HEK293 (cell line): ENCODE results near the gene STK10.
"Not testable (repeated sequence)": the region's sequence is repeated elsewhere in the genome, so short reads cannot be mapped to it uniquely, and the experiment has no call there.

Experiments
- CTCF ChIA-PET: fragments of 350-600 bp; formaldehyde crosslinking; extraction: SDS; loops from one replicate; lab custom pipeline; 2021; ENCODE audit warnings: antibody characterized with exemption; lab: Yijun Ruan, JAX
- POLR2A ChIA-PET: fragments of 300-600 bp; formaldehyde crosslinking; extraction: SDS; loops from one replicate; lab custom pipeline; 2020; ENCODE audit warnings: antibody characterized with exemption, inconsistent platforms; lab: Yijun Ruan, JAX
- H3K27ac ChIP-seq: fragments of 200-500 bp; sonication (Bioruptor generic); 2 replicates; pipeline ENCODE4 v1.5.1; 2014; ENCODE audit warnings: low read depth, low read length, control low read depth, inconsistent platforms; ENCODE audit errors: extremely low read depth
- H3K36me3 ChIP-seq, 2 experiments: fragments of 200-500 bp in 1 of 2; sonication (Bioruptor generic) in 1 of 2; 1 replicate in 1 of 2; 2 replicates in 1 of 2; pipeline ENCODE4 v1.5.1; 2014 to 2017; ENCODE audit warnings: inconsistent platforms in 2 of 2, low read length in 2 of 2; ENCODE audit not compliant: control insufficient read depth in 2 of 2, insufficient read depth in 1 of 2
- H3K4me1 ChIP-seq: fragments of 200-500 bp; sonication (Bioruptor generic); 2 replicates; pipeline ENCODE4 v1.5.1; 2014; ENCODE audit warnings: mild to moderate bottlenecking, low read length, inconsistent platforms; ENCODE audit not compliant: control insufficient read depth, insufficient read depth
- H3K4me3 ChIP-seq: 2 replicates; pipeline ENCODE4 v1.5.1; 2011; ENCODE audit warnings: low read depth, mild to moderate bottlenecking, control low read depth, low read length, moderate library complexity
- H3K9me3 ChIP-seq: fragments of 200-500 bp; sonication (Bioruptor generic); 2 replicates; pipeline ENCODE4 v1.5.1; 2014; ENCODE audit warnings: low read depth, low read length, inconsistent platforms; ENCODE audit not compliant: control insufficient read depth, insufficient read depth
- CTCF ChIP-seq: fragments of 450-650 bp; formaldehyde crosslinking; IDR thresholded peaks from 2 replicates; pipeline ENCODE4 v1.5.1; 2016; ENCODE audit warnings: missing biosample characterization, missing genetic modification characterization
- PRDM6 ChIP-seq: fragments of 450-650 bp; formaldehyde crosslinking; IDR thresholded peaks from 2 replicates; pipeline ENCODE4 v1.5.1; 2017; ENCODE audit warnings: missing biosample characterization, missing genetic modification characterization
- ZIC2 ChIP-seq: fragments of 450-650 bp; formaldehyde crosslinking; IDR thresholded peaks from 2 replicates; pipeline ENCODE4 v1.5.1; 2016; ENCODE audit warnings: missing biosample characterization, missing genetic modification characterization
- ZNF112 ChIP-seq: fragments of 450-650 bp; formaldehyde crosslinking; IDR thresholded peaks from 2 replicates; pipeline ENCODE4 v1.5.0; 2017; ENCODE audit warnings: missing biosample characterization, missing genetic modification characterization
- ZNF114 ChIP-seq: fragments of 450-650 bp; formaldehyde crosslinking; IDR thresholded peaks from 2 replicates; pipeline ENCODE4 v1.5.0; 2017; ENCODE audit warnings: missing biosample characterization, missing genetic modification characterization
- ZNF140 ChIP-seq: fragments of 450-650 bp; formaldehyde crosslinking; IDR thresholded peaks from 2 replicates; pipeline ENCODE4 v1.5.1; 2016; ENCODE audit warnings: missing biosample characterization, missing genetic modification characterization
- ZNF174 ChIP-seq: fragments of 450-650 bp; formaldehyde crosslinking; IDR thresholded peaks from 2 replicates; pipeline ENCODE4 v1.5.0; 2017; ENCODE audit warnings: missing biosample characterization, mild to moderate bottlenecking, missing genetic modification characterization
- ZNF24 ChIP-seq: fragments of 450-650 bp; formaldehyde crosslinking; IDR thresholded peaks from 2 replicates; pipeline ENCODE4 v1.5.1; 2016; ENCODE audit warnings: missing biosample characterization, missing genetic modification characterization
- ZNF280C ChIP-seq: fragments of 450-650 bp; formaldehyde crosslinking; IDR thresholded peaks from 2 replicates; pipeline ENCODE4 v1.5.1; 2016; ENCODE audit warnings: missing biosample characterization, missing genetic modification characterization
- ZNF302 ChIP-seq: fragments of 450-650 bp; formaldehyde crosslinking; IDR thresholded peaks from 2 replicates; pipeline ENCODE4 v1.5.1; 2016; ENCODE audit warnings: missing biosample characterization, missing genetic modification characterization, low read depth
- ZNF394 ChIP-seq: fragments of 450-650 bp; formaldehyde crosslinking; IDR thresholded peaks from 2 replicates; pipeline ENCODE4 v1.5.1; 2016; ENCODE audit warnings: missing biosample characterization, missing genetic modification characterization, mild to moderate bottlenecking, moderate library complexity, borderline replicate concordance
- ZNF426 ChIP-seq: fragments of 450-650 bp; formaldehyde crosslinking; IDR thresholded peaks from 2 replicates; pipeline ENCODE4 v1.5.1; 2017; ENCODE audit warnings: missing biosample characterization, missing genetic modification characterization, mild to moderate bottlenecking, inconsistent platforms, moderate library complexity
- ZNF518A ChIP-seq: fragments of 450-650 bp; formaldehyde crosslinking; conservative IDR thresholded peaks from 2 replicates; pipeline ENCODE4 v1.5.1; 2016; ENCODE audit warnings: low read depth, missing biosample characterization, missing genetic modification characterization
- ZNF548 ChIP-seq: fragments of 450-650 bp; formaldehyde crosslinking; IDR thresholded peaks from 2 replicates; pipeline ENCODE4 v1.5.1; 2016; ENCODE audit warnings: missing biosample characterization, missing genetic modification characterization
- ZNF549 ChIP-seq: fragments of 450-650 bp; IDR thresholded peaks from 2 replicates; pipeline ENCODE4 v1.5.1; 2018; ENCODE audit warnings: missing biosample characterization, missing genetic modification characterization, mild to moderate bottlenecking, inconsistent platforms, moderate library complexity
- ZNF555 ChIP-seq: fragments of 450-650 bp; formaldehyde crosslinking; conservative IDR thresholded peaks from 2 replicates; pipeline ENCODE4 v1.5.1; 2017; ENCODE audit warnings: missing biosample characterization, mild to moderate bottlenecking, missing genetic modification characterization, inconsistent platforms
- ZNF610 ChIP-seq: fragments of 450-650 bp; formaldehyde crosslinking; IDR thresholded peaks from 2 replicates; pipeline ENCODE4 v1.5.1; 2016; ENCODE audit warnings: missing biosample characterization, missing genetic modification characterization, borderline replicate concordance
- ZNF623 ChIP-seq: fragments of 450-650 bp; formaldehyde crosslinking; IDR thresholded peaks from 2 replicates; pipeline ENCODE4 v1.5.1; 2016; ENCODE audit warnings: missing biosample characterization, missing genetic modification characterization

Gene STK10

GRCh38 chr5:172028167-172028566, 159.9 kb downstream of the STK10 start:
- H3K27ac ChIP-seq, result no peak overlapping the region
- H3K9me3 ChIP-seq, result no peaks in the 10 kb centered on the region
- no peaks in the 10 kb centered on the region for H3K4me1 ChIP-seq
- TF ChIP-seq ZNF549 (no peak), ZNF174 (tag by site-specific recombination) (no peak), ZNF114 (no peak), ZNF24 (tag by site-specific recombination) (no peak), ZNF302 (tag by site-specific recombination) (no peak), ZNF280C (no peak), ZNF112 (tag by site-specific recombination) (no peak), ZNF610 (tag by site-specific recombination) (no peak), ZIC2 (no peak), ZNF548 (no peak), PRDM6 (tag by site-specific recombination) (no peak), CTCF (tag by site-specific recombination) (no peak)
- TF ChIP-seq, all 188 proteins: peak for 0
- POLR2A ChIA-PET, result no interaction called here
- Histone ChIP-seq H3K36me3 (no peaks in the 10 kb centered on the region), H3K4me3 (no peak overlapping the region)
- CTCF ChIA-PET, result interaction anchor here (1.0 to 1.5 kb wide), 2 partner anchors 12 to 31 kb away, joined by 4 to 8 read pairs; no protein-coding TSS in a partner anchor

DNA sequence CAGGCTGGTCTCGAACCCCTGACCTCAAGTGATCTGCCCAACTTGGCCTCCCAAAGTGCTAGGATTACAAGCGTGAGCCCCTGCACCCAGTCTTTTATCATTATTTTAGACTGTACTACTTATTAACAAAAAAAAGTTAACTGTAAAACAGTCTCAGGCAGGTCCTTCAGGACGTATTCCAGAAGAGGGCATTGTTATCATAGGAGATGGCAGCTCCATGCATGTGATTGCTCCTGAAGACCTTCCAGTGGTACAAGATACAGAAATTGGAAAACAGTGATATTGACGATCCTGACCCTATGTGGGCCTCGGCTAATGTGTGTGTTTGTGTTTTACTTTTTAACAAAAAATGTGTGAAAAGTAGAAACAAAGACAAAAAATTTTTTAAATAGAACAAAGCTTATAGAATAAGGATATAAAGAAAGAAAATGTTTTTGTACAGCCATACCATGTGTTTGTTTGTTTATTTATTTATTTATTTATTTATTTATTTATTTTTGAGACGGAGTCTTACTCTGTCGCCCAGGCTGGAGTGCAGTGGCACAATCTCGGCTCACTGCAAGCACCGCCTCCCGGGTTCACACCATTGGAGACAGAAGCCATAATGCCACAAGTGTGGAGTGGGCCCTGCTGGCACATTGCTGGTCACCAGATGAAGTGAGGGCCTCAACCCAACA, 167.8 kb downstream of the STK10 start:
- 0 out of 2 replicates have a peak, but pooled peaks have one; percentile 14 for TF ChIP-seq ZNF623 (tag by site-specific recombination)
- 0 out of 2 replicates have a peak, but pooled peaks have one; percentile 19 for TF ChIP-seq ZNF555 (tag by site-specific recombination)
- TF ChIP-seq ZNF140, result peak; percentile 15; the same call in 1 of the 2 replicates
- peak; percentile 41 for TF ChIP-seq ZNF426 (tag by site-specific recombination)
- TF ChIP-seq ZNF394 (tag by site-specific recombination), result peak; percentile 63; the same call in 1 of the 2 replicates
- TF ChIP-seq ZNF518A, result peak; percentile 53; the same call in 1 of the 2 replicates
- H3K9me3 ChIP-seq, H3K27ac ChIP-seq, POLR2A ChIA-PET, H3K4me1 ChIP-seq, H3K36me3 ChIP-seq, H3K4me3 ChIP-seq: not testable (repeated sequence)
- CTCF ChIA-PET, result interaction anchor here (1.0 kb wide), 1 partner anchor 17 kb away, joined by 3 read pairs; no protein-coding TSS in a partner anchor
